Rectal smooth muscle tissue (tissue), 1 donor: ENCODE data around the gene LTN1.
A peak's percentile ranks its signal among the peaks of the same experiment; 100 is the strongest.

Experiments used
- H3K27ac ChIP-seq: one replicate; pipeline ENCODE4 v1.7.0; 2013; ENCODE audit warnings: low read depth, low read length, inconsistent platforms
- H3K27me3 ChIP-seq: one replicate; pipeline ENCODE4 v1.7.0; 2013; ENCODE audit warnings: low read length; ENCODE audit not compliant: control insufficient read depth, insufficient read depth
- H3K36me3 ChIP-seq: one replicate; pipeline ENCODE4 v1.7.0; 2013; ENCODE audit warnings: low read length; ENCODE audit not compliant: control insufficient read depth, insufficient read depth
- H3K4me1 ChIP-seq: one replicate; pipeline ENCODE4 v1.7.0; 2013; ENCODE audit warnings: low read length; ENCODE audit not compliant: control insufficient read depth, insufficient read depth
- H3K4me3 ChIP-seq: one replicate; pipeline ENCODE4 v1.7.0; 2013; ENCODE audit warnings: low read length
- H3K9ac ChIP-seq: one replicate; pipeline ENCODE4 v1.7.0; 2013; ENCODE audit warnings: low read length

Gene LTN1

DNA sequence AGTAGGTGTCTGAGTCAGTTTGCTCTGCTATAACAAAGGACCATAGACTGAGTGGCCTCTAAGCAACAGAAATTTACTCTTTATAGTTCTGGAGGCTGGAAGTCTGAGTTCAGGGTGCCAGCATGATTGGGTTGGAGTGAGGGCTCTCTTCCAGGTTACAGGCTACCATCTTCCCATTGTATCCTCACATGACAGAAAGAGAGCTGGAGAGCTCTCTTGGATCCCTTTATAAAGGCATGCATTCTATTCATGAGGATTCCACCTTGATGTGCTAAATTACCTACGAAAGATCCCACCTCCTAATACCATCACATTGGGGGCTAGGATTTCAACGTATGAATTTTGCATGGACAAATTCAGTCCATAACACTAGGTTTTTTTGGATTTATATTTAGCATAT, 79.6 kb downstream of the LTN1 start:
- Histone ChIP-seq H3K36me3 (no peaks in the 10 kb centered on the region), H3K9ac (no peak overlapping the region), H3K27me3 (no peaks in the 10 kb centered on the region), H3K4me3 (no peak overlapping the region), H3K4me1 (peaks cover 4% of the 10 kb centered on the region), H3K27ac (no peak overlapping the region)

DNA sequence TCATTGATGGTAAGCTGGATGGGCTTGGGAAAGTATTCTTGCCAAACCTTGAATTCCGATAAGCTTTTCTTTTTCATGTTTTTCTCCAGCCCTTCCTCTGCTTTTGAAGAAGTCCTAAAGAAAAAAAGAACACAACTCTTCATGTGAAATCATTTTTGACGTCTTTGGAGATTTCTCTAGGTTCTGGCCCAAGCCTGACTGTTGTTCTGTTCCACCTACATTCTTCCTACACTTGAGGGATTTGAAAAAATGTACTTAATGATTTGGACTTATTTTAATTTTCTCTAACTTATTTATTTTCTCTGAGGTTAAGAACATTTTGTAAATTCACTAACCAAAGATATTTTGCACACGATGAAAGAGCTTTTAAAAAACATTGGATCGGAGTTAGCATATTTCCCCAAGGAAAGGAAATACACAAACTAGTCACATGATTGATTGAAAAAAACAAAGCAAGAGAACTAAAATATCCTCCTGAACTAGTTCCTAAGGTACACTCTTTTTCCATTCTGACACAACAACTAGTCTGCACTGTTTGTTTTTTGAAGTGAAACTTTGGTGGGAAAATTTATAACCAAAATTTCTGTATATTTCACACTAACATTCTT, 82.3 kb downstream of the LTN1 start:
- H3K4me3 ChIP-seq: no peak overlapping the region
- no peaks in the 10 kb centered on the region for H3K27me3 ChIP-seq
- no peaks in the 10 kb centered on the region for H3K4me1 ChIP-seq
- no peak overlapping the region for H3K27ac ChIP-seq
- no peaks in the 10 kb centered on the region for H3K36me3 ChIP-seq
- no peak overlapping the region for H3K9ac ChIP-seq

DNA sequence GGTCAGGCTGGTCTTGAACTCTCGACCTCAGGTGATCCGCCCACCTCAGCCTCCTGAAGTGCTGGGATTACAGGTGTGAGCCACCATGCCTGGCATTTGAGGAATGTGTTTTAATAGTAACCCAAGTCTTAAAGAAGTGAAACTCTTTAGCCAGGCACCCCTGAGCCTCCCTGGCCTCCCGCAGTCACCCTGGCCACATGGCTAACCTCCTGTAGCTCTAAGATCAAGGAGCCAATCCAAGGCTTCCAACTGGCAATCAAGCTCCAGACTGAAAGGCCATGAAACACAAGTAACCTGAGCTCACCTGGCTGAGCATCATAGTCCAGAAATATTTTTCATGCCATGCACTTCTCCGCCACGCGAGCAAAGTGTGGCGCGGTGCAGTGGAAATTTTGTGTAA, 84.3 kb downstream of the LTN1 start:
- no peak overlapping the region for H3K27ac ChIP-seq
- H3K27me3 ChIP-seq: no peaks in the 10 kb centered on the region
- no peak overlapping the region for H3K4me3 ChIP-seq
- H3K9ac ChIP-seq: no peak overlapping the region
- H3K36me3 ChIP-seq: no peaks in the 10 kb centered on the region
- no peaks in the 10 kb centered on the region for H3K4me1 ChIP-seq

DNA sequence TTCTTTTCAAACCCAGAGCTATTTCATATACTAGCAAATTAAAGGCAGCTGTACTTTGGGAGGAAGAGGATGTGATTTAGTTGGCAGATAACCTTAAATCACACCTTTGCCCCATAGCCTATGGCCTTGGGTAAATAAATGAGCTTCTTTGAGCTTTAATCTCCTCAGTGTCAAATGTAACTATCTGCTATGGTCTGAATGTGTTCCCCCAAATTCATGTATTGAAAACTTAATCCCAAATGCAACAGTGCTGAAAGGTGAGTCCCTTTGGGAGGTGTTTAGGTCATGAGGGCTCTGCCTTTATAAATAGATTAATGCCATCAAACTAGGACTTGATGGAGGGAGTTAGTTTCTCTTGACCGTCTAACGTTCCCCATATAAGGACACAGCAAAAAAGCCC, 85.8 kb downstream of the LTN1 start:
- no peaks in the 10 kb centered on the region for H3K27me3 ChIP-seq
- no peak overlapping the region for H3K27ac ChIP-seq
- H3K36me3 ChIP-seq: no peaks in the 10 kb centered on the region

DNA sequence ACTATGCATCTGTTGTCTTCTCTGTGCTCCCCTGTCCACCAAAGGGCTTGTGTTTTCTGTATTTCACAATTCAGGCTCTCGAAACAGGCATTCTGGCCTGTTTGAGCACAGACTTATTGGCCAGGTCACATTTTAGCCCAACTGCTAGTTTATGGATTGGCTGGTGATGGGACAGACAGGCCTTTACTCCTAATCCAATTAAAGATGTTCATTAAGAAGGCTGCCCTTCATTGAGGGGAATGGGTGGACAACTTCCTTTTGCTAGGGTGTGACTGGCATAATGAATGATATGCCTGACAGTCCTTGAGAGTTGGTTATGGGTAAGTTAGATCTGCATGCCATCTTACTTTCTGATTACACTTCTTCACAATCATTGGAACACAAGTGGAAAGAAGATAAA, 86.4 kb downstream of the LTN1 start:
- Histone ChIP-seq H3K27me3 (no peaks in the 10 kb centered on the region), H3K4me3 (no peak overlapping the region), H3K9ac (no peak overlapping the region), H3K27ac (no peak overlapping the region), H3K4me1 (no peaks in the 10 kb centered on the region), H3K36me3 (no peaks in the 10 kb centered on the region)

More for the DNA sequence above, 85.8 kb downstream of the LTN1 start:
- Histone ChIP-seq H3K4me3 (no peak overlapping the region), H3K9ac (no peak overlapping the region), H3K4me1 (no peaks in the 10 kb centered on the region)

DNA sequence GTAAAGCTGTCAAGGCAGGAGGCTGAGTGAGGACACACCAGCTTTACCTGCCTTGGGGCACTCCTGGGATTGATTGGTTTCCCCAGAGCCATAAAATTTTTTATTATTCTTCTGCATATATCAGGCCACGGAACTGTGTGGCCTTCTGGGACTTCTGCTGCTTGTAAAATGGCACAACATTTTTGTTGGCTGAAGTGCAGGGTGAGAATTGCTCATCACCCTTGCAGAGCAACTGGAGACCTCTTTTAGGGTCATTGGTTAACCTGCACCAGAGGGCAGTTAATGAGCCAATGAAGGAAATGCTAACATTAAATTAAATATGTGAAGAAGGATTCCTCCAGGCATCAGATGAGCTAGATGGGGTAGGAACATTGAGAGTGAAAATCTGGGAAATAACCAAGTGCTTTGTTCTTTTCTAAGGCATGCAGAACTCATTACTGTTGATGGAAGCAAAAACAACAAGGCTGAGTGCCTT, 87.7 kb downstream of the LTN1 start:
- Histone ChIP-seq H3K27ac (no peak overlapping the region), H3K36me3 (no peaks in the 10 kb centered on the region), H3K4me3 (no peak overlapping the region), H3K27me3 (no peaks in the 10 kb centered on the region), H3K9ac (no peak overlapping the region), H3K4me1 (no peaks in the 10 kb centered on the region)

DNA sequence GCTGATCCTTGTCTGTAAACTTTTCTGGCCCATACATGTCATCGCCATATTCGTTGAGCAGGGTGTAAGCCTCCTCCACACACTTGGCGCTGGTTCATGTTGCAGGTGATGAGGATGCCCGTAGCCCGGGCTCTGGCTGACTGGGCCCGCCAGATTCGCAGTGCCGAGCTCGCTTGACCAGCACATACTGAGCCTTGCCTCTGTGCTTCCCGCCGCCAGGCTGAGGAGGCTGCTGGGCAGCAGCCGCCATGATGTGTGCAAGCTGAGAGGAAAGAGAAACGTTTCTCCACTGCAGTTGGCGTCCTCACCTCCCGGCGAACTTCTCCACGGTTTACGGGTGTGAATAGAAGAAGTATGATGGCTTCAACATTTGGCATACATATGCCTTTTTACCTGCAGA, 89.2 kb downstream of the LTN1 start:
- H3K27ac ChIP-seq: no peak overlapping the region
- no peak overlapping the region for H3K9ac ChIP-seq
- no peaks in the 10 kb centered on the region for H3K36me3 ChIP-seq
- no peak overlapping the region for H3K4me3 ChIP-seq
- no peaks in the 10 kb centered on the region for H3K4me1 ChIP-seq
- no peaks in the 10 kb centered on the region for H3K27me3 ChIP-seq

DNA sequence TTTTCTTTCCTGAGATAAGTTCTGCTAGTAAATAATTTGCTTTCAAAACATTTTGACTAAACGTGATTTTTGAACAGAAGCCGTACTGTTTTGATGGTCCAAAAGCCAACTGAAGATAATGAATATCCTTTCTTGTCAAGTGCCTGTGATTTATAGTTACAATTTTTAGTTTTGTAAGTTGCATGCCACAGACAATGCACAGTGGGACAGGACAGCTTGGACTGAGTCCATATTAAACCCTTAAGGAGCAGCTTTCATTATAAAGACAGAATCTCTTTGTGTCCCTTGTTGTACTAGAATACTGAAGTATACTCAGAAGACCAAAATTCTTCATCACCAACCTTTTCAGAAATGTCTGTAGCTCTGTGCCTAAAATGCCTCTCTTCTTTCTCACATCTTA, 92.2 kb downstream of the LTN1 start:
- Histone ChIP-seq H3K27ac (no peak overlapping the region), H3K4me3 (no peak overlapping the region), H3K4me1 (no peaks in the 10 kb centered on the region), H3K9ac (no peak overlapping the region), H3K36me3 (no peaks in the 10 kb centered on the region), H3K27me3 (no peaks in the 10 kb centered on the region)

DNA sequence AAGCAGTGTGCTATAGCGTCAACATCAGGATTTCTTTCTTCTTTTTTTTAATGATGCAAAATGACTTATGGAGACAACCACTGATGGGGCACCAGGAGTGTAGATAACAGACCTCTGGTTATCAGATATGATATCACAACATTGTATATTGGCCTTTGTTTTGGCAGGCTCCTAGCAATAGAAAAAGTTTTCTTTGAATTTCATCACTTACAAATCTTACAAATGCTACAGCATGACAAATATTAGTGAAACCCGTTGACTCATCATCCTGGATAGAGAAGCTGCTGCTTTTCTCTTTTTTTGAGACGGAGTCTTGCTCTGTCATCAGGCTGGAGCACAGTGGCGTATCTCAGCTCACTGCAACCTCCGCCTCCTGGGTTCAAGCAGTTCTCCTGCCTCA, 92.9 kb downstream of the LTN1 start:
- Histone ChIP-seq H3K4me1 (no peaks in the 10 kb centered on the region), H3K9ac (no peak overlapping the region), H3K36me3 (no peaks in the 10 kb centered on the region), H3K4me3 (no peak overlapping the region), H3K27ac (no peak overlapping the region), H3K27me3 (no peaks in the 10 kb centered on the region)

DNA sequence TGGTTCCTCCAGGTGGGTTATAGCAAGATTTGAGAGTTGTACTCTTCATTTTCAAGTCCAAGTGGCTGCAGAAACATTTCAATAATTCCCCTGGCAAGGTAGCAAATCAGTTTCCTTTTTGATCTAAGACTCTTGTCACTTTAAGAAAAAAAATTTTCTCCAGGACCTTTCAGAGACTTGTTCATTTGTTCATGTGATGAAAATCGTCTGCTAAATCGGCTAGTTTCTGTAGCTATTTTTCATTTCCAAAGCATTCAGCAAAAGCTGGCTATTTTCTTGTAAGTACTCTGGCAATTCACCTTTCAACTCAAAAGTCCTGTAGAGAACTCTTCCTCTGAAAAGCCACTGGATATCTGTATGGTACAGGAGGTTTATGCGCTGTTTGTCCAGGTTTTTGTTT, 93.5 kb downstream of the LTN1 start:
- Histone ChIP-seq H3K4me3 (no peak overlapping the region), H3K9ac (no peak overlapping the region), H3K4me1 (no peaks in the 10 kb centered on the region), H3K27ac (no peak overlapping the region), H3K36me3 (no peaks in the 10 kb centered on the region), H3K27me3 (no peaks in the 10 kb centered on the region)

DNA sequence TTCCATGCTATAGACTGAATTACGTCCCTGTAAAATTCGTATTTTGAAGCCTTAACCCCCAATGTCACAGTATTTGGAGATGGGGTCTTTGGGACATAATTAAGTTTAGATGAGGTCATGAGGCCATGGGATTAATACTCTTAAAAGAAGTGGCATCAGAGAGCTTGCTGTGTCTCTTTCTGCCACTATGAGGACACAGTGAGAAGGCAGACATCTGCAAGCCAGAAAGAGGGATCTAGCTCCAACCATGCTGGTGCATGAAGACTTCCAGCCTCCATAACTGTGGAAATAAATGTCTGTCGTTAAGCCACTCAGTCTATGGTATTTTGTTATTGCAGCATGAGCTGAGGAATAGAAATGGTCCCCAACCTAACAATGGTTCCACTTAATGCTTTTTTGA, 99.0 kb downstream of the LTN1 start:
- Histone ChIP-seq H3K27me3 (no peaks in the 10 kb centered on the region), H3K27ac (no peak overlapping the region), H3K9ac (no peak overlapping the region), H3K4me1 (no peaks in the 10 kb centered on the region), H3K4me3 (no peak overlapping the region), H3K36me3 (no peaks in the 10 kb centered on the region)

DNA sequence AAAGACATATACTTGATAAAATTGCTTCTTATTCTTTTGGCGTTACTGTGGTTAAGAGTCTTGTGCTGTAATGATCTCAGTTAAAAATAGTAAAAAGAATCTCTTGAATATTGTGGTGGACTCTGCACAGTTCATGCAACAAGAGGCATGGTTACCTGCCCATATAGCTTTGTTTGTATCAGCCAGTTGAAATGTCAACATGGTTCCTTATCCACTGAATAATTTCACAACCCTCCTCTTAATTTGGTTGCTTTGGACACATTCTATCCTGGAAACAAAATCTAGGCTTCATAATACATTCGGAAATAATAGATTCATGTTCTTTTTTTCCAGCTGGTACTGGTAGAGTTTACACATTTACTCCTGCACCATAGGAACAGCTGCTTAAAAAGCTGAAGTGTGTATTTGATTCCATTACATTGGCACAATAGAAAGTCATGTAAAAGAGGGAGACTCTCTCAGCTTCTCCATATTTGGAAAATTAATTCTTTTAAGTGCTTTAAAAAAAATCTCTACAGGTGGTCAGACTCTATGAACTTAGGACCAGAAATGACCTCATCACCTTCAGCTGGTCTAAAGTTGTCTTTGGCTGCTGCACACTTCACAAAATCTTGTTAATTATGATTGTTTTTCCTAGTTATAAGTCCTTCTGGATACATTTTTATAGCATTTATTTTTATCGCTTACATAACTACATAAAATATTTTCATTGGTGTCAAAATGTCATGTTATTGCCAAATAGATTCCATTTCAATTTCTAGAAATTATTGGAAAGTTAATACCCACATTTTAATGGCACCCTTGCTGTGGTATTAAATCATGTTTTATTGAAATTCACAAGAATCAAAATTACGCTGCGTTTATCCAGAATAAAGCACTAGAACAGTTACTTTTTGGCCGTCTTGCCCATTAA, 100.2 kb downstream of the LTN1 start:
- H3K4me1 ChIP-seq: no peaks in the 10 kb centered on the region
- no peak overlapping the region for H3K9ac ChIP-seq
- H3K36me3 ChIP-seq: no peaks in the 10 kb centered on the region
- H3K4me3 ChIP-seq: no peak overlapping the region
- no peak overlapping the region for H3K27ac ChIP-seq
- H3K27me3 ChIP-seq: no peaks in the 10 kb centered on the region

DNA sequence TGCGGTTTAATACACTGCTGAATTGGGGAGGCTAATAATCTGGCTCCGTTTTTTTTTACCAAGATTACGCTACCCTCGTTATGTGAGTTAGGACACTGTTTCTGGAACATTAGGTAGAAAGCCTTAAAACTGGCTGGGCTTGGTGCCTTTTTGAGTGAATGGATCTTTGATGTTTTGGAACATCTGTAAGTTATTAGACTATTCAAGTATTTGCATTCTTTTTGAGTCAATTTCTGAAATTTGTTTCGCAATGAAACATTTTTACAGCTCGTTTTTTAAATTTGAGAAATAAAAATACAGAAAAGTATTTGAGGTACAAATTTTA, 106.9 kb downstream of the LTN1 start:
- no peak overlapping the region for H3K4me3 ChIP-seq
- peaks cover 3% of the 10 kb centered on the region for H3K4me1 ChIP-seq
- H3K27me3 ChIP-seq: no peaks in the 10 kb centered on the region
- peak overlapping the region; percentile 98 for H3K27ac ChIP-seq
- H3K9ac ChIP-seq: no peak overlapping the region
- H3K36me3 ChIP-seq: no peaks in the 10 kb centered on the region
